Neural cell (in vitro differentiated cells): ENCODE measurements around the gene CTSZ. TPM values are rescaled to one million over a fixed set of nuclear protein-coding genes. Genes with fewer than 3 reads are reported as not detected.

Experiments
- H2AFZ ChIP-seq: fragments of 200-600, 300-800 bp; sonication (generic), shearing (Covaris generic); 2 replicates; pipeline ENCODE4 v1.6.0; 2014; ENCODE audit warnings: low read depth, mild to moderate bottlenecking, antibody characterized with exemption, low read length, moderate library complexity
- H3F3A ChIP-seq: fragments of 200-600 bp; shearing (Covaris generic); 2 replicates; pipeline ENCODE4 v1.6.1; 2016; ENCODE audit warnings: mild to moderate bottlenecking, moderate library complexity, mixed read lengths, antibody characterized with exemption, low read length; ENCODE audit not compliant: insufficient read depth, poor library complexity, severe bottlenecking
- H3K27ac ChIP-seq: fragments of 200-600, 300-800 bp; sonication (generic), shearing (Covaris generic); 2 replicates; pipeline ENCODE4 v1.5.1; 2014; ENCODE audit warnings: mild to moderate bottlenecking, low read length, moderate library complexity
- H3K27me3 ChIP-seq: fragments of 300-800, 200-600 bp; sonication (generic), shearing (Covaris generic); 2 replicates; pipeline ENCODE4 v1.6.0; 2014; ENCODE audit warnings: mild to moderate bottlenecking, low read depth, low read length, moderate library complexity; ENCODE audit not compliant: insufficient read depth
- H3K36me3 ChIP-seq: fragments of 300-800, 200-600 bp; sonication (generic), shearing (Covaris generic); 2 replicates; pipeline ENCODE4 v1.5.1; 2014; ENCODE audit warnings: mild to moderate bottlenecking, antibody characterized with exemption, low read length, moderate library complexity; ENCODE audit not compliant: insufficient read depth
- H3K4me2 ChIP-seq: fragments of 300-800, 200-600 bp; sonication (generic), shearing (Covaris generic); 2 replicates; pipeline ENCODE4 v1.6.0; 2014; ENCODE audit warnings: mild to moderate bottlenecking, low read length
- H3K4me3 ChIP-seq: fragments of 300-800, 200-600 bp; sonication (generic), shearing (Covaris generic); 2 replicates; pipeline ENCODE4 v1.5.1; 2014; ENCODE audit warnings: mild to moderate bottlenecking, low read length, moderate library complexity
- H3K79me2 ChIP-seq: fragments of 200-600 bp; shearing (Covaris generic); replicated peaks from 2 replicates; pipeline ENCODE4 v1.6.0; 2014; ENCODE audit warnings: mild to moderate bottlenecking, low read length, moderate library complexity; ENCODE audit not compliant: insufficient read depth
- H3K9ac ChIP-seq: fragments of 300-800, 200-600 bp; sonication (generic), shearing (Covaris generic); 2 replicates; pipeline ENCODE4 v1.6.1; 2016; ENCODE audit warnings: mild to moderate bottlenecking, low read length, mixed read lengths
- H3K9me2 ChIP-seq: fragments of 200-600 bp; shearing (Covaris generic); 2 replicates; pipeline ENCODE4 v1.6.1; 2016; ENCODE audit warnings: mild to moderate bottlenecking, low read length, mixed read lengths; ENCODE audit not compliant: insufficient read depth
- H3K9me3 ChIP-seq: fragments of 200-600, 300-800 bp; sonication (generic), shearing (Covaris generic); 2 replicates; pipeline ENCODE4 v1.6.1; 2016; ENCODE audit warnings: mild to moderate bottlenecking, mixed run types, low read length, moderate library complexity, mixed read lengths
- H4K20me1 ChIP-seq: fragments of 200-600 bp; shearing (Covaris generic); 2 replicates; pipeline ENCODE4 v1.6.1; 2016; ENCODE audit warnings: mild to moderate bottlenecking, mixed run types; ENCODE audit not compliant: insufficient read depth
- CTCF ChIP-seq: fragments of 450-650 bp; IDR thresholded peaks from 2 replicates; pipeline ENCODE4 v1.5.1; 2014; ENCODE audit warnings: antibody characterized with exemption, mild to moderate bottlenecking, moderate library complexity; ENCODE audit not compliant: poor library complexity, severe bottlenecking
- EP300 ChIP-seq: fragments of 450-650 bp; conservative IDR thresholded peaks from 2 replicates; pipeline ENCODE4 v1.6.1; 2014; ENCODE audit warnings: antibody characterized with exemption, mild to moderate bottlenecking, moderate library complexity; ENCODE audit not compliant: poor library complexity, severe bottlenecking
- EZH2 ChIP-seq: fragments of 200-600, 300-800 bp; shearing (Covaris generic), sonication (generic); IDR thresholded peaks from 2 replicates; pipeline ENCODE4 v1.6.1; 2014; ENCODE audit warnings: antibody characterized with exemption, low read length, borderline replicate concordance, mild to moderate bottlenecking; ENCODE audit not compliant: insufficient read depth, poor library complexity, severe bottlenecking
- MXI1 ChIP-seq: fragments of 450-650 bp; conservative IDR thresholded peaks from 2 replicates; pipeline ENCODE4 v1.6.1; 2014; ENCODE audit warnings: antibody characterized with exemption, mild to moderate bottlenecking; ENCODE audit not compliant: poor library complexity, severe bottlenecking
- POLR2AphosphoS5 ChIP-seq: IDR thresholded peaks from 2 replicates; pipeline ENCODE4 v1.6.1; 2012
- RAD21 ChIP-seq: fragments of 450-650 bp; conservative IDR thresholded peaks from 2 replicates; pipeline ENCODE4 v1.6.1; 2014; ENCODE audit warnings: antibody characterized with exemption, mild to moderate bottlenecking, moderate library complexity
- REST ChIP-seq: IDR thresholded peaks from 2 replicates; pipeline ENCODE4 v1.6.1; 2012; ENCODE audit warnings: borderline replicate concordance
- SMC3 ChIP-seq: fragments of 450-650 bp; conservative IDR thresholded peaks from 2 replicates; pipeline ENCODE4 v1.6.1; 2014; ENCODE audit warnings: antibody characterized with exemption, mild to moderate bottlenecking, moderate library complexity; ENCODE audit not compliant: poor library complexity
- TAF1 ChIP-seq: IDR thresholded peaks from 2 replicates; pipeline ENCODE4 v1.6.1; 2012; ENCODE audit warnings: low read depth
- polyA plus RNA-seq: library from polyadenylated mRNA; depleted of rRNA; stranded (reverse); fragments of >200 nt; gene quantifications from 2 replicates; pipeline ENCODE4 v1.2.3, GENCODE V29; 2014

CTSZ gene
- polyA plus RNA-seq, 1 donor from 2014 or later: 0.31 TPM

GRCh38 chr20:59025086-59025485 lies 18.0 kb upstream of the CTSZ start:
- Histone ChIP-seq H3K27ac (no peak overlapping the region), H4K20me1 (no peaks in the 10 kb centered on the region), H3K9me2 (no peaks in the 10 kb centered on the region), H3K79me2 (peaks cover 33% of the 10 kb centered on the region), H3F3A (no peaks in the 10 kb centered on the region), H3K4me2 (no peak overlapping the region), H3K9ac (no peak overlapping the region), H3K36me3 (peaks cover 16% of the 10 kb centered on the region), H3K9me3 (no peaks in the 10 kb centered on the region), H3K27me3 (no peaks in the 10 kb centered on the region), H2AFZ (no peak overlapping the region), H3K4me3 (no peak overlapping the region)
- no peak for TF ChIP-seq CTCF
- TF ChIP-seq EZH2: no peak
- TF ChIP-seq REST: no peak
- no peak for TF ChIP-seq RAD21
- no peak for TF ChIP-seq EP300
- TF ChIP-seq SMC3: no peak
- TF ChIP-seq POLR2AphosphoS5: no peak
- TF ChIP-seq MXI1: no peak
- TF ChIP-seq TAF1: no peak

GRCh38 chr20:59024111-59024530 lies 17.1 kb upstream of the CTSZ start:
- Histone ChIP-seq H3K27ac (no peak overlapping the region), H4K20me1 (no peaks in the 10 kb centered on the region), H3K27me3 (no peaks in the 10 kb centered on the region), H2AFZ (no peak overlapping the region), H3K79me2 (peaks cover 25% of the 10 kb centered on the region), H3F3A (no peaks in the 10 kb centered on the region), H3K9me3 (no peaks in the 10 kb centered on the region), H3K9me2 (no peaks in the 10 kb centered on the region), H3K36me3 (peaks cover 10% of the 10 kb centered on the region), H3K4me3 (no peak overlapping the region), H3K9ac (no peak overlapping the region), H3K4me2 (no peak overlapping the region)
- TF ChIP-seq REST: no peak
- TF ChIP-seq EZH2: no peak
- TF ChIP-seq EP300: no peak
